Loucy (cell line): ENCODE results near the gene RAP1GAP2.

ENCODE experiments used
- H2AFZ ChIP-seq: fragments of 200-600 bp; sonication (generic); 2 replicates; pipeline ENCODE4 v1.6.0; 2016; ENCODE audit warnings: antibody characterized with exemption, mild to moderate bottlenecking, low read length, moderate library complexity
- H3F3A ChIP-seq: fragments of 200-600 bp; 2 replicates; pipeline ENCODE4 v1.6.0; 2016; ENCODE audit warnings: antibody characterized with exemption, low read depth, mild to moderate bottlenecking
- H3K27me3 ChIP-seq: fragments of 200-600 bp; sonication (generic); 2 replicates; pipeline ENCODE4 v1.6.1; 2014; ENCODE audit warnings: low read length, mild to moderate bottlenecking; ENCODE audit not compliant: insufficient read depth, poor library complexity, severe bottlenecking
- H3K36me3 ChIP-seq: fragments of 200-600 bp; sonication (generic); 2 replicates; pipeline ENCODE4 v1.6.1; 2016; ENCODE audit warnings: low read length; ENCODE audit not compliant: insufficient read depth
- H3K4me1 ChIP-seq: fragments of 200-600 bp; sonication (generic); 2 replicates; pipeline ENCODE4 v1.5.1; 2014; ENCODE audit warnings: low read length, mild to moderate bottlenecking; ENCODE audit not compliant: insufficient read depth, poor library complexity, severe bottlenecking
- H3K4me2 ChIP-seq: fragments of 200-600 bp; sonication (generic); 2 replicates; pipeline ENCODE4 v1.6.0; 2014; ENCODE audit warnings: antibody characterized with exemption, low read length, low read depth, mild to moderate bottlenecking; ENCODE audit not compliant: poor library complexity, severe bottlenecking
- H3K4me3 ChIP-seq: fragments of 200-600 bp; sonication (generic); 2 replicates; pipeline ENCODE4 v1.5.1; 2014; ENCODE audit warnings: low read length, mild to moderate bottlenecking, mixed read lengths; ENCODE audit not compliant: poor library complexity, severe bottlenecking
- H3K79me2 ChIP-seq: fragments of 200-600 bp; sonication (generic); 2 replicates; pipeline ENCODE4 v1.6.1; 2014; ENCODE audit warnings: low read length; ENCODE audit not compliant: insufficient read depth
- H3K9ac ChIP-seq: fragments of 200-600 bp; sonication (generic); 2 replicates; pipeline ENCODE4 v1.6.0; 2014; ENCODE audit warnings: mild to moderate bottlenecking, low read depth, low read length, moderate library complexity; ENCODE audit not compliant: poor library complexity, severe bottlenecking
- H3K9me2 ChIP-seq: fragments of 200-600 bp; sonication (generic); replicated peaks from 2 replicates; pipeline ENCODE4 v1.6.1; 2016; ENCODE audit warnings: low read depth, low read length, mixed read lengths
- H3K9me3 ChIP-seq: fragments of 200-600 bp; sonication (generic); 2 replicates; pipeline ENCODE4 v1.6.1; 2014; ENCODE audit warnings: mild to moderate bottlenecking, antibody characterized with exemption, low read length, low read depth; ENCODE audit not compliant: insufficient read depth
- H4K20me1 ChIP-seq: fragments of 200-600 bp; sonication (generic); 2 replicates; pipeline ENCODE4 v1.6.0; 2014; ENCODE audit warnings: antibody characterized with exemption, low read length, mild to moderate bottlenecking; ENCODE audit not compliant: insufficient read depth, poor library complexity, severe bottlenecking
- CTCF ChIP-seq: fragments of 200-600 bp; sonication (generic); conservative IDR thresholded peaks from 2 replicates; pipeline ENCODE4 v1.5.1; 2014; ENCODE audit warnings: mild to moderate bottlenecking, antibody characterized with exemption, low read length
- EZH2phosphoT487 ChIP-seq: fragments of 200-600 bp; IDR thresholded peaks from 2 replicates; pipeline ENCODE4 v1.6.1; 2018; ENCODE audit warnings: antibody characterized with exemption, mild to moderate bottlenecking, moderate library complexity, borderline replicate concordance

The RAP1GAP2 gene

GRCh38 chr17:3003296-3004149 lies 207.3 kb downstream of the RAP1GAP2 start:
- H3K27me3 ChIP-seq: no peaks in the 10 kb centered on the region
- peaks cover 83% of the 10 kb centered on the region; the same call in 1 of the 2 replicates for H3K36me3 ChIP-seq
- no peak overlapping the region for H2AFZ ChIP-seq
- H3K4me1 ChIP-seq: no peaks in the 10 kb centered on the region
- no peaks in the 10 kb centered on the region for H3K9me2 ChIP-seq
- H3K9me3 ChIP-seq: no peaks in the 10 kb centered on the region
- H3K79me2 ChIP-seq: peaks cover 5% of the 10 kb centered on the region; the same call in 1 of the 2 replicates
- peaks cover 18% of the 10 kb centered on the region for H4K20me1 ChIP-seq
- H3K4me3 ChIP-seq: no peak overlapping the region
- no peak overlapping the region for H3K4me2 ChIP-seq
- H3F3A ChIP-seq: no peaks in the 10 kb centered on the region
- TF ChIP-seq EZH2phosphoT487 (no peak), CTCF (no peak)
- H3K9ac ChIP-seq: no peak overlapping the region

GRCh38 chr17:3004150-3004801 lies 208.0 kb downstream of the RAP1GAP2 start:
- H3K4me3 ChIP-seq: no peak overlapping the region
- no peaks in the 10 kb centered on the region for H3K4me1 ChIP-seq
- no peaks in the 10 kb centered on the region for H3K9me3 ChIP-seq
- no peak overlapping the region for H3K9ac ChIP-seq
- H3K4me2 ChIP-seq: no peak overlapping the region
- H3K9me2 ChIP-seq: no peaks in the 10 kb centered on the region
- H2AFZ ChIP-seq: no peak overlapping the region
- H3K27me3 ChIP-seq: no peaks in the 10 kb centered on the region
- H3F3A ChIP-seq: no peaks in the 10 kb centered on the region
- H3K36me3 ChIP-seq: peaks cover 83% of the 10 kb centered on the region; the same call in 1 of the 2 replicates
- peaks cover 5% of the 10 kb centered on the region; the same call in 1 of the 2 replicates for H3K79me2 ChIP-seq
- peaks cover 18% of the 10 kb centered on the region for H4K20me1 ChIP-seq
- TF ChIP-seq EZH2phosphoT487 (no peak), CTCF (no peak)

- peaks cover 5% of the 10 kb centered on the region; the same call in 1 of the 2 replicates for H3K79me2 ChIP-seq
- no peaks in the 10 kb centered on the region for H3K9me3 ChIP-seq
- no peak for TF ChIP-seq CTCF
- TF ChIP-seq EZH2phosphoT487: no peak
- H3F3A ChIP-seq: no peaks in the 10 kb centered on the region
- H2AFZ ChIP-seq: no peak overlapping the region
- no peak overlapping the region for H3K4me2 ChIP-seq
- H3K4me3 ChIP-seq: no peak overlapping the region
- peaks cover 82% of the 10 kb centered on the region; the same call in 1 of the 2 replicates for H3K36me3 ChIP-seq
- no peak overlapping the region for H3K9ac ChIP-seq
- no peaks in the 10 kb centered on the region for H3K9me2 ChIP-seq
- H3K27me3 ChIP-seq: no peaks in the 10 kb centered on the region
- H3K4me1 ChIP-seq: no peaks in the 10 kb centered on the region
- H4K20me1 ChIP-seq: peaks cover 18% of the 10 kb centered on the region
Observed at GRCh38 chr17:3004925-3005324, 208.7 kb downstream of the RAP1GAP2 start.
